ENCODE data around the gene RELN. TPM values are rescaled to one million over a fixed set of nuclear protein-coding genes. Genes with fewer than 3 reads are reported as not detected.
A peak's percentile ranks its signal among the peaks of the same experiment; 100 is the strongest.

Gene RELN
- total and polyA plus RNA-seq, 9 of the 15 experiments (the other 6 are each of a cell fraction or from before 2014, with no cell fraction given), result 12.9 to 43.2 (median 18.1) TPM

- peak; percentile 52 for TF ChIP-seq E2F8 (IDR thresholded peaks at IDR 0.05; ENCODE audit: low read depth, partially characterized antibody)
- 0 out of 4 replicates have a peak, but pooled peaks of 1 of the 2 experiments have one; percentile 31 for TF ChIP-seq BCLAF1 (IDR thresholded peaks at IDR 0.05; ENCODE audit: borderline replicate concordance in 1 of 2, control insufficient read depth in 1 of 2, low read depth in 2 of 2, low read length in 1 of 2)
- TF ChIP-seq MTA3 (IDR thresholded peaks at IDR 0.05; ENCODE audit: borderline replicate concordance), result peak; percentile 92
- TF ChIP-seq TRIM24 (IDR thresholded peaks at IDR 0.05), result peak; percentile 96 to 97
- TF ChIP-seq ZNF280B (CRISPR knock-in tag; IDR thresholded peaks at IDR 0.05), result no peak
- TF ChIP-seq DACH1 (IDR thresholded peaks at IDR 0.05; ENCODE audit: partially characterized antibody), result peak; percentile 91
- peak; percentile 73 for TF ChIP-seq SMAD1 (IDR thresholded peaks at IDR 0.05; ENCODE audit: low read depth, low read length, partially characterized antibody)
- TF ChIP-seq NONO (IDR thresholded peaks at IDR 0.05; ENCODE audit: low read depth in 2 of 2, low read length in 1 of 2), result peak in 1 of 2 experiments; percentile 84; a peak in 2 of 4 replicates
- no peak for TF ChIP-seq KLF10 (CRISPR knock-in tag; IDR thresholded peaks at IDR 0.05)
- TF ChIP-seq GATAD2B (IDR thresholded peaks at IDR 0.05; ENCODE audit: borderline replicate concordance), result peak; percentile 86
- TF ChIP-seq ZNF740 (CRISPR knock-in tag; IDR thresholded peaks at IDR 0.05), result no peak
- no peak for TF ChIP-seq ZNF740 (tag; IDR thresholded peaks at IDR 0.05)
Observed at GRCh38 chr7:103843689-103844480, 145.6 kb downstream of the RELN start (continued).
